Osteocyte (in vitro differentiated cells): ENCODE data around the gene ABCA9. TPM values are rescaled to one million over a fixed set of nuclear protein-coding genes. Genes with fewer than 3 reads are reported as not detected.
A peak's percentile ranks its signal among the peaks of the same experiment; 100 is the strongest.
"Not testable (repeated sequence)": the region's sequence is repeated elsewhere in the genome, so short reads cannot be mapped to it uniquely, and the experiment has no call there.

ENCODE experiments used
- DNase-seq: peaks from one replicate; pipeline ENCODE4 v3.0.0; 2021; ENCODE audit warnings: mixed read lengths; ENCODE audit not compliant: unreplicated experiment; ENCODE audit errors: extremely low spot score
- H3K27ac Mint-ChIP-seq: one replicate; pipeline ENCODE4 v1.8.0; 2021; ENCODE audit warnings: mild to moderate bottlenecking, mixed read lengths; ENCODE audit not compliant: unreplicated experiment
- H3K27me3 Mint-ChIP-seq: one replicate; pipeline ENCODE4 v1.8.0; 2021; ENCODE audit warnings: mixed read lengths; ENCODE audit not compliant: unreplicated experiment
- H3K36me3 Mint-ChIP-seq: one replicate; pipeline ENCODE4 v1.8.0; 2021; ENCODE audit warnings: mixed read lengths; ENCODE audit not compliant: unreplicated experiment
- H3K4me1 Mint-ChIP-seq: one replicate; pipeline ENCODE4 v1.8.0; 2021; ENCODE audit warnings: mixed read lengths; ENCODE audit not compliant: unreplicated experiment
- H3K4me3 Mint-ChIP-seq: one replicate; pipeline ENCODE4 v1.8.0; 2021; ENCODE audit warnings: mild to moderate bottlenecking, moderate library complexity, mixed read lengths; ENCODE audit not compliant: unreplicated experiment
- H3K9me3 Mint-ChIP-seq: one replicate; pipeline ENCODE4 v1.8.0; 2021; ENCODE audit warnings: mixed read lengths; ENCODE audit not compliant: unreplicated experiment
- CTCF ChIP-seq: fragments of 200-600 bp; sonication (generic); IDR thresholded peaks from 2 replicates; pipeline ENCODE4 v1.5.0; 2021; ENCODE audit warnings: antibody characterized with exemption, mild to moderate bottlenecking, moderate library complexity
- total RNA-seq: library from RNA; stranded (reverse); gene quantifications from 2 replicates; pipeline ENCODE4 v1.2.1, GENCODE V29; 2021

Gene ABCA9
- total RNA-seq, 1 donor from 2014 or later, result 1.1 TPM

- no peak for TF ChIP-seq CTCF
- peaks cover 2% of the 10 kb centered on the region for H3K27me3 Mint-ChIP-seq
These were observed 25.9 kb upstream of the ABCA9 start for GRCh38 chr17:69086641-69087040.

GRCh38 chr17:69084911-69085310 is 24.2 kb upstream of the ABCA9 start:
- H3K27ac Mint-ChIP-seq, result no peak overlapping the region
- H3K4me3 Mint-ChIP-seq, result no peak overlapping the region
- H3K27me3 Mint-ChIP-seq, result peaks cover 2% of the 10 kb centered on the region
- no peaks in the 10 kb centered on the region for H3K4me1 Mint-ChIP-seq
- peaks cover 6% of the 10 kb centered on the region for H3K36me3 Mint-ChIP-seq
- no peak for DNase-seq
- peak; percentile 28 for TF ChIP-seq CTCF
- H3K9me3 Mint-ChIP-seq, result peaks cover 16% of the 10 kb centered on the region

More at GRCh38 chr17:69086641-69087040, 25.9 kb upstream of the ABCA9 start:
- no peak for DNase-seq
- Mint-ChIP-seq H3K9me3 (peaks cover 16% of the 10 kb centered on the region), H3K27ac (no peak overlapping the region), H3K4me1 (no peaks in the 10 kb centered on the region), H3K36me3 (peaks cover 6% of the 10 kb centered on the region), H3K4me3 (no peak overlapping the region)

- H3K36me3 Mint-ChIP-seq, result peaks cover 6% of the 10 kb centered on the region
- H3K9me3 Mint-ChIP-seq, result peaks cover 11% of the 10 kb centered on the region
- H3K27ac Mint-ChIP-seq, result no peak overlapping the region
- TF ChIP-seq CTCF, result no peak
- no peaks in the 10 kb centered on the region for H3K4me1 Mint-ChIP-seq
- DNase-seq, result no peak
- no peak overlapping the region for H3K4me3 Mint-ChIP-seq
- H3K27me3 Mint-ChIP-seq, result peaks cover 2% of the 10 kb centered on the region
These were observed 22.0 kb upstream of the ABCA9 start for GRCh38 chr17:69082696-69083095.

- Mint-ChIP-seq H3K4me3 (no peak overlapping the region), H3K27ac (no peak overlapping the region), H3K27me3 (no peaks in the 10 kb centered on the region), H3K9me3 (peaks cover 17% of the 10 kb centered on the region), H3K4me1 (no peaks in the 10 kb centered on the region), H3K36me3 (peaks cover 4% of the 10 kb centered on the region)
- TF ChIP-seq CTCF, result no peak
- no peak for DNase-seq
These were observed 18.1 kb upstream of the ABCA9 start for GRCh38 chr17:69078864-69079263.

GRCh38 chr17:69075823-69076222 is 15.1 kb upstream of the ABCA9 start:
- Mint-ChIP-seq H3K36me3 (no peaks in the 10 kb centered on the region), H3K27me3 (no peaks in the 10 kb centered on the region), H3K4me3 (no peak overlapping the region), H3K27ac (no peak overlapping the region), H3K4me1 (peaks cover 6% of the 10 kb centered on the region), H3K9me3 (peaks cover 9% of the 10 kb centered on the region)
- TF ChIP-seq CTCF, result no peak
- DNase-seq, result no peak

GRCh38 chr17:69073392-69073791 is 12.7 kb upstream of the ABCA9 start:
- H3K27me3 Mint-ChIP-seq, H3K9me3 Mint-ChIP-seq, H3K36me3 Mint-ChIP-seq, DNase-seq, H3K27ac Mint-ChIP-seq, H3K4me3 Mint-ChIP-seq: not testable (repeated sequence)
- peaks cover 19% of the 10 kb centered on the region for H3K4me1 Mint-ChIP-seq

- H3K4me3 Mint-ChIP-seq, H3K36me3 Mint-ChIP-seq, H3K27ac Mint-ChIP-seq, H3K9me3 Mint-ChIP-seq, H3K27me3 Mint-ChIP-seq, DNase-seq: not testable (repeated sequence)
- peaks cover 22% of the 10 kb centered on the region for H3K4me1 Mint-ChIP-seq
These were observed 12.1 kb upstream of the ABCA9 start for GRCh38 chr17:69072803-69073256.

- H3K27ac Mint-ChIP-seq, H3K9me3 Mint-ChIP-seq, H3K36me3 Mint-ChIP-seq, H3K4me3 Mint-ChIP-seq, H3K27me3 Mint-ChIP-seq, DNase-seq: not testable (repeated sequence)
- peaks cover 27% of the 10 kb centered on the region for H3K4me1 Mint-ChIP-seq
These were observed 10.5 kb upstream of the ABCA9 start for GRCh38 chr17:69071233-69071586.
